ENCODE data around the gene TNS1.
A peak's percentile ranks its signal among the peaks of the same experiment; 100 is the strongest.

TNS1 gene

GRCh38 chr2:217924346-217924901 lies 78.4 kb downstream of the TNS1 start:
- H3K4me3 ChIP-seq (ENCODE audit: low read depth, low read length) = no peak overlapping the region
- TF ChIP-seq CTCF (IDR thresholded peaks at IDR 0.05; ENCODE audit: low read depth, low read length) = no peak

- no peak overlapping the region for H3K4me3 ChIP-seq (ENCODE audit: low read depth, low read length)
- TF ChIP-seq CTCF (IDR thresholded peaks at IDR 0.05; ENCODE audit: low read depth, low read length) = no peak; the same call in 1 of the 2 replicates
These were observed 79.6 kb downstream of the TNS1 start for GRCh38 chr2:217923007-217923686.

DNA sequence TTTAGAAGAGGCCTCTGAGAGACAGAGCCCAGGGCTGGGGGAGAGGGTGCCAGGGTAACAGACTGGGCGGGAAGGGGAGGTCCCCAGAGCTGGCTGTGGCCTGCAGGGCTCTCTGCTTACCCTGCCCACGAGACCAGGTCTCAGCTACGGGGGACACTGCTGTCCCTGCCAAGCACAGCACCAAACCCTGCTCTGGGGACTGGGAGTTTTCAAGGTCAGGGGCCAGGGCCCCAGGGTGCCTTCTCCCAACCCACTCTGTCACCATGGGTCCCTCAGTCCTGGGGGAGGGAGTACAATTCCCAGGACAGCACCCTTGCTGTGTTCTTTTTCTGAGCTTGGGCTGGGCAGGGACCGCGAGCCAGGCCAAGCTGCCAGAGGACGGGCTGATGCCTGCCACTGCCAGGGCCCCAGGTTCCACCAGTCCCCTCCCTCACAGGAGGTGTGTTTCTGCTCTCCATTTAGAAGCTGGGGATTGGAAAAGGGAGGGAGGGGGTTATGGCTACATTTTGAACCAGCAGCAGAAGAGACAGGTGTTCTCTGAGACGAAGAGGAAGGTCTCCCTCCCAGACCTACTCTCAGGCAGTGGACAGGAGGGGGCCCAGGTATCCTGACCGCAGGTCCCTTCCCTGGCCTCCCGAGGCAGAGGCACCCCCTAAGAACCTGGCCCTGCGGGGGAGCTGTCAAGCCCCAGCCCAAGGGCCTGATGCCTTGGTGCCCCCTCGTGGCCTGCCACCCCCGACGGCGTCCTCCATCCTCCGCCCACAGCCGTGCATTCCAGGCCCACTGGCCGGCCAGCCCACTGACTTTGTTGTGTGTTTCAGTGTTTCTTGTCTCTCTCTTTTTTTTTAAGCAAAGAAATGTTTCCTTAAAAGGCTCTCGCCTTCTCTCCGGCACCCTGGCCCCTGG lies 80.4 kb downstream of the TNS1 start:
- no peak overlapping the region for H3K4me3 ChIP-seq (ENCODE audit: low read depth, low read length)
- peak; percentile 47 for TF ChIP-seq CTCF (IDR thresholded peaks at IDR 0.05; ENCODE audit: low read depth, low read length)

GRCh38 chr2:217920879-217921603 lies 81.8 kb downstream of the TNS1 start:
- no peak overlapping the region for H3K4me3 ChIP-seq (ENCODE audit: low read depth, low read length)
- TF ChIP-seq CTCF (IDR thresholded peaks at IDR 0.05; ENCODE audit: low read depth, low read length) = no peak

- no peak overlapping the region; the same call in 1 of the 2 replicates for H3K4me3 ChIP-seq (ENCODE audit: low read depth, low read length)
These were observed 82.9 kb downstream of the TNS1 start for GRCh38 chr2:217919781-217920351.

GRCh38 chr2:217919204-217919603 lies 83.6 kb downstream of the TNS1 start:
- no peak overlapping the region for H3K4me3 ChIP-seq (ENCODE audit: low read depth, low read length)
- no peak for TF ChIP-seq CTCF (IDR thresholded peaks at IDR 0.05; ENCODE audit: low read depth, low read length)

More at GRCh38 chr2:217919781-217920351, 82.9 kb downstream of the TNS1 start:
- no peak for TF ChIP-seq CTCF (IDR thresholded peaks at IDR 0.05; ENCODE audit: low read depth, low read length)
